GM12865 (cell line): ENCODE data around the gene LPAR3.

Experiments used
- DNase-seq: peaks from one replicate; pipeline ENCODE4 v3.0.0; 2010; ENCODE audit warnings: low read depth
- H3K4me3 ChIP-seq: 2 replicates; pipeline ENCODE4 v1.5.1; 2011; ENCODE audit warnings: mild to moderate bottlenecking, low read depth, low read length, control low read depth
- TF ChIP-seq, protein P1 (sequence below): IDR thresholded peaks from 2 replicates; pipeline ENCODE4 v1.5.1; 2011; ENCODE audit warnings: low read length, control low read depth, low read depth, inconsistent platforms; ENCODE audit not compliant: insufficient read depth; ENCODE audit errors: missing control alignments

Gene LPAR3

DNA sequence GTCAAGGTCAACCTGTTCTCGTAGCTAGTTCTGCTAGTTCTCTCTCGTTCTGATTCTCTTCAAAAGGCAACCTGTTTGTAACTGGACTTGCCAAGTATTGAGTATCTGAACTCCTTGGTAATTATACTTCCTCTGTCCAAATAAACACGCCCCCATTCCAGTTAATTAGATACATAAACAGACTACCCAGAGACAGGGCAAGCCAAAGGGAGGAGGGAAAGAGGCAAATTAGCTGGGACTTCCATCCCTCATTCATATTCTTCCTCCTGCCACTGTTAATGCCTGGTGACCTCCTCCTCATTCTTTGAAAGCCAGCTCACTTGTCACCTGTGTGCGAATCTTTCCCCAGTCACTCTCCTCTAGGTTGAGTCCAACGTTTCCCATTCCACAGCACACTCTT, 62.9 kb downstream of the LPAR3 start:
- no peak overlapping the region for H3K4me3 ChIP-seq
- TF ChIP-seq, protein P1, sequence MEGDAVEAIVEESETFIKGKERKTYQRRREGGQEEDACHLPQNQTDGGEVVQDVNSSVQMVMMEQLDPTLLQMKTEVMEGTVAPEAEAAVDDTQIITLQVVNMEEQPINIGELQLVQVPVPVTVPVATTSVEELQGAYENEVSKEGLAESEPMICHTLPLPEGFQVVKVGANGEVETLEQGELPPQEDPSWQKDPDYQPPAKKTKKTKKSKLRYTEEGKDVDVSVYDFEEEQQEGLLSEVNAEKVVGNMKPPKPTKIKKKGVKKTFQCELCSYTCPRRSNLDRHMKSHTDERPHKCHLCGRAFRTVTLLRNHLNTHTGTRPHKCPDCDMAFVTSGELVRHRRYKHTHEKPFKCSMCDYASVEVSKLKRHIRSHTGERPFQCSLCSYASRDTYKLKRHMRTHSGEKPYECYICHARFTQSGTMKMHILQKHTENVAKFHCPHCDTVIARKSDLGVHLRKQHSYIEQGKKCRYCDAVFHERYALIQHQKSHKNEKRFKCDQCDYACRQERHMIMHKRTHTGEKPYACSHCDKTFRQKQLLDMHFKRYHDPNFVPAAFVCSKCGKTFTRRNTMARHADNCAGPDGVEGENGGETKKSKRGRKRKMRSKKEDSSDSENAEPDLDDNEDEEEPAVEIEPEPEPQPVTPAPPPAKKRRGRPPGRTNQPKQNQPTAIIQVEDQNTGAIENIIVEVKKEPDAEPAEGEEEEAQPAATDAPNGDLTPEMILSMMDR = no peak
- DNase-seq = no peak

DNA sequence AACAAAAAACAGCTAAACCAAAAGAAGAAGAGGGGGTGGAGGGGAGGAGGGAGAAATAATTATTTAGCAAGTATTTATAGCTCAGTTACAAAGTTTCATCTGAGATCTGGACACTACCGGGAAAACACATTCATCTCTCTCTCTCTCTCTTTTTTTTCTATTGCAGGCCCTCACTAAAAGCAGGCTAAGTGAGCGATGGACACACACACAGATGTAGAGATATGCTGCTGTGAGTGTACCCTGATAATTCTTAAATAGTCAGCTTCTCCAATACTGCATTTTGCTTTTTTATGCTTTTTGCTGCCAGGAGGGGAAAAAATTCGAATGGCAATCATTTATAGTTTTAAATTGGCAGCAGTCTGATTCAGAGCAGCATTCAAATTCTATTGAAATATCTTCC, 65.0 kb downstream of the LPAR3 start:
- TF ChIP-seq, protein P1 = no peak
- DNase-seq = no peak
- no peak overlapping the region for H3K4me3 ChIP-seq

DNA sequence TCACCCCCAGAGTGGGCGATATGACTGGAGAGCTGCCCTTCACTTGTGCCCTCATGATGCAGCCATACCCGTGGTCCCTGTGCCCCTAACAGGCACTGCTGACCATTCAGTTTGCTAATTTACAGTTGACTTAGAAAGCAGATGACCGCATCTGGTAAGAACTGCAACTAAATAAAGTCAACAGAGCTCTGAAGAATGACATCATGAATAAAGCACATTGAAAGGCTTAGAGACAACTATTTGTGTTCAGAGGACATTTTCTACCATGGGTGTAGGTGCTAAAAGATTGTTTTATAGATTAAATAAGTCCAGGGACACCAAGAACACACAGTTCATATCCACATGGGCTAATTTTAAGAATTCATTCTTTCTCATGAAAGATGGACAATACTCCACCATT, 65.5 kb downstream of the LPAR3 start:
- H3K4me3 ChIP-seq = no peak overlapping the region
- TF ChIP-seq, protein P1 = no peak
- DNase-seq = no peak

DNA sequence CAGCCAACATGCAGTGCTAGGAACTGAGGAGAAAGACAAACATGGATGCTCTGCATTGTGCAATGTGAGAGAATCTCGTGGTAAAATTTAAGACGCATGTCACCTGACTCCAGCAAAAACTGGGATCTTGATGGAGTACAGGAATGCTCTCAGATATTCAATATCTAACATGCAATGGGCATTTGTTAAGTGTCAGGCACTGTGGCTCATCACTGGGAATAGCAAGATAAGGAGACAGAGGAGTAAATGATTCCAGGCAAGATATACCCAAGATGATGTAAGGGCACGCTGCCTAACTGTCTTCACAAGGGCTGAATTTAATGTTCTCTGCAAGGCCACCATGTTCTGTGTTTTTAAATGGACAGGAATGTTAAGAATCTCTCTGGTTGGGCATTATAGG, 67.8 kb downstream of the LPAR3 start:
- TF ChIP-seq, protein P1 = no peak
- no peak for DNase-seq
- no peak overlapping the region for H3K4me3 ChIP-seq

DNA sequence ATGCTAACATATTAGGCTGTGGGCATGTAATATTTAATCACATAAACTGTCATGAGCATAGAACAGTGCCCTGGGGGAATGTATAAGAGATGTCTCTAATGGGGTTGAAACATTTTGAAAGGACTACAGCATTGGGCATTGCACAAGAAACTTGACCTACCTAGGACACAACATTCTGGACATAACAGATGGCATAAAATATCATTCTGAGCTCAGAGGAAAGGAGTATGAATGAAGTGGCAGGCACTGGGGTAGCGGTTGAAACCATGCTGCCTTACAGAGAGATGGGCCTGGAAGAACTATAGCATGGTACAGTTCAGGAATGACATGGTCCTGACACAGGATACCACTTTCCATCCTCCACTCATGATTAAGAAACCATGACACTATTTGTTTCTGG, 69.0 kb downstream of the LPAR3 start:
- TF ChIP-seq, protein P1 = no peak
- H3K4me3 ChIP-seq = no peak overlapping the region
- DNase-seq = no peak

DNA sequence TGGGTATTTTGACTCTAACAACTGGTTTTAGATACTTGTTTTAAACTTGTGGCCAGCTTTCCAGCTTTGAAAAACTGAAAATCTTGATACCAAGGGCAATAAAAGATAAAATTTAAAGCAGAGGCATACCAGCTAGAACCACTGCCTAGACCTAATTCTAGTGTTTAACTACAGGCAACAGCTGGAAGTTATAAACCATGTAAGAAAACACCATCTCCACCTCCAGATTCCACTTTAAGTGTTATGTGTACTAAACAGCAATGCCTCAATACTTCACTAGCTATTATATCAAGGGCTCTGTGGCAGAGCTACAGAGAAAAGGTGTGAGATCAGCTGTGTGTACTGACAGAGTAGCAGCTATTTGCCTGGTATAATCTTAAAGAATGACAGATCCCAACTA, 69.5 kb downstream of the LPAR3 start:
- DNase-seq = no peak
- no peak overlapping the region for H3K4me3 ChIP-seq
- TF ChIP-seq, protein P1 = no peak

DNA sequence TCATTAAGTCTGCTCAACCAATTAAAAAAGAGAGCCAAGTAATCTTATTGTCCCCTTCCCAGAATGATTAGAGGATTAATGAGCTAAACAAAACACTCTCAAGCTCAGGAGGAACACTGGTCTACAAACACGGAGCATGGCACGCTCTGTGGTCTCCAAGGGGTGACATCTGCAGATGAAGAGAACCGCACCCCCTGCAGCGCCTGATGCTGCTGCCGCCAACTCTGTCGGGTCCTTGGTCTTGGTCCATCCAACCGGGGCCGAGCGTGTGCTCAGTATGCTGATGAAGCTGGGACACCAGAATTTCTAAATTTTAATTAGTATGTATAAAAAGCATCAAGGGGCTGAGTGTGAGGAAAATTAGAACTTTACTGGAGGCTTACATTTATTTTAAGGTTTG, 82.7 kb downstream of the LPAR3 start:
- H3K4me3 ChIP-seq = no peak overlapping the region
- TF ChIP-seq, protein P1 = no peak
- DNase-seq = no peak
